Middle frontal gyrus (tissue), 1 donor: ENCODE data around the gene NCEH1.
A peak's percentile ranks its signal among the peaks of the same experiment; 100 is the strongest.
"Not testable (repeated sequence)": the region's sequence is repeated elsewhere in the genome, so short reads cannot be mapped to it uniquely, and the experiment has no call there.

Source experiments
- DNase-seq: peaks from one replicate; pipeline ENCODE4 v3.0.0-alpha.2; 2015; ENCODE audit warnings: low spot score; ENCODE audit errors: extremely low spot score

The NCEH1 gene, protein sequence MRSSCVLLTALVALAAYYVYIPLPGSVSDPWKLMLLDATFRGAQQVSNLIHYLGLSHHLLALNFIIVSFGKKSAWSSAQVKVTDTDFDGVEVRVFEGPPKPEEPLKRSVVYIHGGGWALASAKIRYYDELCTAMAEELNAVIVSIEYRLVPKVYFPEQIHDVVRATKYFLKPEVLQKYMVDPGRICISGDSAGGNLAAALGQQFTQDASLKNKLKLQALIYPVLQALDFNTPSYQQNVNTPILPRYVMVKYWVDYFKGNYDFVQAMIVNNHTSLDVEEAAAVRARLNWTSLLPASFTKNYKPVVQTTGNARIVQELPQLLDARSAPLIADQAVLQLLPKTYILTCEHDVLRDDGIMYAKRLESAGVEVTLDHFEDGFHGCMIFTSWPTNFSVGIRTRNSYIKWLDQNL

DNA sequence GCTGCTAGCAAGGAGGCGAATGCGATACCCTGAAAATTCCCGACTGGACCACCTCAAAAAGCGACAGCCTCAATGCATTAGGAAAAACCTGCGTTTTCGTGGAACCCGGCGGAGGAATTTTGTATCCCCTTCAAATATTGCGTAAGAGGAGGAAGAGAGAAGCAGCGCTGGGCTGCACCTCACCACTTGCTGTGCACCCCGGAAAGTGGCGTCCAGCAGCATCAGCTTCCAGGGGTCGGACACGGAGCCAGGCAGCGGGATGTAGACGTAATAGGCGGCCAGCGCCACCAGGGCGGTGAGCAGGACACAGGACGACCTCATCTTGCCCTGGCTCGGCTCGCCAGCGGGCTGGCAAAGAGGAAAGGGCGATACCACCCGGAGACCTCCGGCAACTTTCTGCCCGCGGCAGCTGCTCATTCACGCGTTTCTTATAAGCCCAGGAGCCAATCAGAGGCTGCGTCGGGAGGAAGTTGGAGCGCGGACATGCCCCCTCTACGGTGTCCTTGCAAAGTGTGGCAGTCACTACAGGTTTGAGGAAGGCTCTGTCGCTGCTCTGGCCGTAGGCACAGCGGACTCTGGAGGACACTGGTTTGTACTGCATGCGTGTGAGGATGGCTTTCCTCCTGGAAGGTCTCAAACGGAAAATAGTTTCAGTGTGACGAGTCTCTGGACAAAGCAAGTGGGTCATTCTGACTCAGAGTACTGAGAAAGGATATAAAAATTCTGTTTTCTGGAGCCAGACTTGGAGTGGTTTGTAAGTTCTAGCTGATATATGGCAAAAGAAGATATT is at the start of gene NCEH1:
TSS of gene NCEH1 (minus strand) at position 404 of the 790 bp plus-strand sequence. CDS start at position 321, 83 bp downstream.
- peak; percentile 84 for DNase-seq

DNA sequence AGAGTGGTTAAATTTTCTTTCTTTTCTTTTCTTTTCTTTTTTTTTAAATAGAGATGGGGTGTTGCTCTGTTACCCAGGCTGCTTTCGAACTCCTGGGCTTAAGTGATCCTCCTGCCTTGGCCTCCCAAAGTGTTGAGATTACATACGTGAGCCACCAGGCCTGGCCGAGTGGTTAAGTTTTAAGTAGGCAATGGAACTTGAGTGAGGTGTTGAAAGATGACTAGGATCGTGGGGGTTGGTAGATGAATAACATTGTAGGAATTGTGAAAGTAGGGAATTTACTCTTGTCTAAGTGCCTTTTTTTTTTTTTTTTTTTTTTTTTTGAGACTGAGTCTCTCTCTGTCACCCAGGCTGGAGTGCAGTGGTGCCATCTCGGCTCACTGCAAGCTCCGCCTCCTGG is 49.5 kb upstream of the NCEH1 start:
- not testable (repeated sequence) for DNase-seq

DNA sequence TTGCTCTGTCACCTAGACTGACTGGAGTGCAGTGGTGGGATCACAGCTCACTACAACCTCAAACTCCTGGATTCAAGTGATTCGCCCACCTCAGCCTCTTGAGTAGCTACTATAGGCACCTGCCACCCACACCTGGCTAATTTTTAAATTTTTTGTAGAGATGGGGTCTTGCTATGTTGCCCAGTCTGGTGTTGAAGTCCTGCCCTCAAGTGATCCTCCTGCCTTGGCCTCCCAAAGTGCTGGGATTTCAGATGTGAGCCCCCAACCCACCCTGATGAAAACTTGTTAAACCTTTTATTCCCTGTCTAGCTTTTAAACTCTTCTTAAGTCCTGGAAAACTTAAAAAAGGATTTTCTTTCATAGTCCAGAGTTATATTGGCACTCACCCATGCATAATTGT is 42.3 kb upstream of the NCEH1 start:
- DNase-seq, result no peak

DNA sequence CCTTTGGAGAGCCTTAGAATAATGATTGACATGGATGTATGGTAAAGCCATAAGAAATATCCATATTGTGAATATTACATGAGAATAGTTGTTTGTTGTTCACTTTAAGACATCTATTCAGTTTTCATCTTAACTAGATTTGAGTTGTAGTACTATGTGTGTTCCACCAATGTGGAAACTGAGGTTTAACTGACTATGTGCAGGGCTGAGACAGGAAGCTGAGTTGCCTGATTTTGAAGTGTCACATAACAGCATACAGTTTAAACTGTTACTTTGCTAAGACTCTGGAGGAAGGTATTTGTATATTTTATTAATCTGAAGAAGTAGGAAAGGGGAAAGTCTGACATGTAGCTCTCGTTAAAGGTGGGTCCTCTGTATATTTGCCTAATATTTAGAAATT is 41.8 kb upstream of the NCEH1 start:
- no peak for DNase-seq

DNA sequence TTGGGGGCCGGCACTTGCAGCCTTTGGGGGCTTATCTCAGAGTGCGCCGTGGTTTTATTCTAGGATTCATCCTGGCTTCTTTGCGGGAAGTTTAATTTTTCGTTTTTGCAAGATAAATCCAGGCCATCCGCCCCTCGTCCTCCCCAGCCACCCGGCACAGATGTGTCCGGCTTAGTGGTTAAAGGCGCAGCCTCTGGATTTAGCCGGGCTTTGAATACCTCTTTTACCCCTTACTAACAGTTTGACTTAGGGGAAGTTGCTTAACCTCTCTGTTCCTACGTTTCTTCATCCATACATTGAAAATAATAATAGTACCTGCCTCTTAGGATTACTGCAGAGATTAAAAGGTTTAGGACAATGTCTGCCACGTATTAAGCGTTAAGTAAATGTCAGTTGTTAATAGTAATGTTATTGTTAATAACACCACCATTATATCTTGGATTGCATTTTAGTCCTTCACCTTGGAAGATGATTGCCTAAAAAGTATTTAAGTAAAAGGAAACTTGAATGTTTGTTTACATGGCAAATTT is 40.4 kb upstream of the NCEH1 start:
- no peak for DNase-seq

DNA sequence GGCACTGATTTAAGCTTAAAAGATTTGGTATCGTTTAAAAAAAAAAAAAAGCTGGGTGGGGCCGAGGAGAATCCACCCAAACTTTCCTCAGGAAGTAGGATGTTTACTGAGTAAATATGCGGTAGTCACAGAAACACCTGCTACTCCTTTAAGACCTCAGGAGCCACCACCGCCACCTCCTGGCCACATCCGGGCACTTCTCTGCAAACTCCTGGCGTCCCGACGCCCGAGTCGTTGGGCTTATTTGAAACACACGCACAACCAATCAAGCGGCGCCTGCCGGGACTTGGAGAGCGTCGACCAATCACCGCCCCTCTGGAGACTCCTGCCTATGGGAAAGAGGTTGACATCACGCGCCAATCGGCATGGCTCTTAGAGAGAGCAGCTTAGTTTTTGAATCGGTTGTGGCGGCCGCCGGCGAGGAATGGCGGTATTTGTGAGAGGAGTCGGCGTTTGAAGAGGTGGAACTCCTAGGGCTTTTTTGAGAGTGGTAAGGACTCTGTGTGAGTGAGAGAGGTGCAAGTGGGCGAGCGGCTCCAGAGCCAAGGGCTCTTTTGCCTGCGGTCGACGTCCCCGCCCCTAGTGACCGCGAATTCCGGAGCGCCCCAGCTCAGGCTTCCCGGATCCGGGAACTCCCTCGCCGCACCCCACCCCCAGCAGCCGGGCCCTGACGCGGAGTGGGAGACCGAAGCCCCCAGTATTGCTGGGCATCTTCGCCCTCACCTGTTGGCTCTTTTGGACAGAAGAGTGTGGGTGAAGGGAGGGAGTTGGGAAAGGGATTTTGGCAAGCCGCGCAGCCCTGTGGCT is 39.7 kb upstream of the NCEH1 start, which contains the start of gene ECT2:
TSS of gene ECT2 (plus strand) at position 359 of the 807 bp plus-strand sequence. CDS start 3,805 bp downstream, outside the sequence.
- DNase-seq, result peak; percentile 99

DNA sequence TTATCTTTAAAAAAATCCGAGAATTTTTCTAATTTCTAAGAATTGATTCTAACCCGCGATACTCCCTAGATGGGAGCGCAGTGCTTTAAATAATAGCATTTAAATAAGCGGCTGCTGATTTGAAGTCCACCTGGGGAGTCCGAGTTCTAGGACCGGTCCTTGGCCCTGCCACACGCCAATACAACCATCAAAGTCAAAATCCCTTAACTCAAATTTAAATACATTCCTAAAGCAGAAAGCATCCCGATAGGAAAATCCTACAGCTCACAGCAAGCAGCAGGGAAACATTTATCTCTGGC is 39.2 kb upstream of the NCEH1 start:
- DNase-seq, result no peak

DNA sequence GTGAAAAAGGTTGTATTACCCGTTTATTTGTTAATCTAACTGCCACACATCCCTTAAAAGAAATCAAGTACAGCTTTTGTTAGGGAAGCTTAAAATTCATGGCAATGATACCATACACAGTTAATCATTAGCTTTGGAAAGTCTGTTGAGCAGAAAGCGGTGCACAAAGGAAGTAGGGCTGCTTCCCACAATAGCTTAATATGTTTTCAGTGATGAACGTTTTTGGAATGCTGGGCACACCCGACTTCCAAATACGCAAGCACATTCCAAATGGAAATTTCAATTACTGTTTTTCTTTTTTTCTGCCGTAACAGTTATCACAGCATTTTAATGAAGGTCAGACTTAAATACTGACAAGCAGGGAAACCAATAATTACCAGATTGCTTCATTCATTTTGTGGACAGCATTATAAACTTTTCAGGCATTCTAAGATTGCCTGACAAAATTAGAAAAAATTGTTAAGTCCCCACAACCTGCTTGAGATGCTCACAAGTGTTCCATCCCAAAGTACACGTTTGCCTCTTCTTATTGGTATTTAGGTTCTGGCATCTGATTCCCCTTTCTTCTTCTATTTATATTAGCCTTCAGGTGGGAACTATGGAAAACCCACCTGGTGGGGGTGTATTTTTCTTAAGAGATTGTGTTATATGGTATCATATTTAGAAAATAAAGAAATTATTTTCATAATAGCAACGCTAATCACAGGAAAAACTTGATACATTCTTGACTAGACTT is 38.5 kb upstream of the NCEH1 start:
- peak; percentile 4 for DNase-seq

DNA sequence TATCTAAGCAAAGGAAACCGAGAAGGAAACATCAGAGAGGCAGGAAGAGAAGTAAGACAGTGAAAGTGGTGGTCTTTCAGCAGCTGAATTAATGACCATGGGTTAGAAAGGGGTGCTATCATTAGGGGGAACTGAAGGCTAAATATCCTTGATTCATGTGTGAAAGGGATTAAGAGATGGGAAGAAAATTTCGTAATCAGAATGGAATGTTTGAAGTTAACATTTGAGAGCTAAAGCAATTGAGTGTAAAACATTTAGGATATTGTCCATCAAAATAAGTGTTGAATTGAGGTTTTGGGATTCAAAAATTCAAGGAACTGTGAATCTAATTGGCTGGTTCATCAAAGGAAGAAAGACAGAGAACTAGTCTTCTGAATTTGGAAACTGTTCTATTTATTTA is 35.6 kb upstream of the NCEH1 start:
- no peak for DNase-seq

DNA sequence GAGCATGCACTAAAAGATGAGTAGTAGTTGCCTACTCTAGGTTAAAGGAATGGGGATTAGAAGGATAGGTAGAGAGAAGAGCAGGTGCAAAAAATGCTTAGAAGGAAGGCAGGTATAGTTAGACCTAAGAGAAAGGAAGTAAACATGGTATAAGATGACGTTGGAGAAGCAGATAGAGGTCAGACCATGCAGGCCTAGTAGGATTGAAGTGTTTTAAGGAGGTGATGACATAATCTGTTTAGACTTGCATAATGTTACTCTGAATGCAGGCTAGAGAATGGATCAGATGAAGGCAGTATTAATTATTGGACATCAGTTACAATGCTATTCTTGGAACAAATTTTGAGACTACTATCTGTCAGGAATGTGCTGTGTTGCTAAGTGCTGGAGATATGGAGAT is 28.6 kb upstream of the NCEH1 start:
- no peak for DNase-seq

DNA sequence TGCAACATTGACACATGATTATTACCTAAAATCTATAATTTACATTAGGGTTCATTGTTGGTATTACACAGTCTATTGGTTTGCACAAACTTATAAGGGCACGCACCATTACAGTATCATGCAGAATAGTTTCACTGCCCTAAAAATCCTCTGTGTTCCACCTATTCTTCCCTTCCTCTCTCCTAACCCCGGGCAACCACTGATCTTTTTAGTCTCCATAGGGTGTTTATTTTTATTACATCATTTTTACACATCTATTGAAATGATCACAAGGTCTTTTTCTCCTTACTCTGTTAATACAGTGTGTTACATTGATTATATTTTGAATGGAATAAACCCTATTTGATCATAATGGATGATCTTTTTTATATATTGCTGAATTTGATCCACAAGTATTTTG is 24.1 kb upstream of the NCEH1 start:
- no peak for DNase-seq

DNA sequence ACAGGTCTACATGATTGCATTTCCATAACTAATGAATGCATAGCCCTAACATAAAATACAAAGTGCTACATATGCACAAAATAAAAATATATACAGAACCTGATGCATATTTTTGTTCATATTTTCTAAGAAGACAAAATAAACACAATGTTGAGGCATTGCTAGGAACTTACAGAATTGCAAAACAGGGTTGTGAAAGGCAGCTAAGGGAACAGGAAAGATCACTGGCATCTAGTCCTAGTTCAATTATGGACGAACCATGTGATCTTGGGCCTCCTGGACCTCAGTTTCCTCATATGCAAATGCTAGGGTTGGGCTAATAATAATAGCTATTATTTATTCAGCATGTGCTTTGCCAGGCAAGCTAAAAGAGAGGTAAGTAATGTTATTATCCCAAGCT is 15.5 kb upstream of the NCEH1 start:
- no peak for DNase-seq

DNA sequence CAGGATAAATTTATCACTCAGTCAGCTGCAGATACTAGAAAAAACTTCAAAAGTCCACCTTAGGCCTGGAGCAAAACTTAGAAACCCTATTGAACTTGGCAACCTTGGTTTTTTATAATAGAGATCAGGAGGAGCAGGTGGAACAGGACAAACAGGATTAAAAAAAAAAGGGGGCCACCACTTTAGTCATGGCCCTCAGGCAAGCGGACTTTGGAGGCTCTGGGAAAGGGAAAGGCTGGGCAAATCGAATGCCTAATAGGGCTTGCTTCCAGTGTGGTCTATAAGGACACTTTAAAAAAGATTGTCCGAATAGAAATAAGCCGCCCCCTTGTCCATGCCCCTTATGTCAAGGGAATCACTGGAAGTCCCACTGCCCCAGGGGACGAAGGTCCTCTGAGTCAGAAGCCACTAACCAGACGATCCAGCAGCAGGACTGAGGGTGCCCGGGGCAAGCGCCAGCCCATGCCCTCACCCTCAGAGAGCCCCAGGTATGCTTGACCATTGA is 11.7 kb upstream of the NCEH1 start:
- not testable (repeated sequence) for DNase-seq

DNA sequence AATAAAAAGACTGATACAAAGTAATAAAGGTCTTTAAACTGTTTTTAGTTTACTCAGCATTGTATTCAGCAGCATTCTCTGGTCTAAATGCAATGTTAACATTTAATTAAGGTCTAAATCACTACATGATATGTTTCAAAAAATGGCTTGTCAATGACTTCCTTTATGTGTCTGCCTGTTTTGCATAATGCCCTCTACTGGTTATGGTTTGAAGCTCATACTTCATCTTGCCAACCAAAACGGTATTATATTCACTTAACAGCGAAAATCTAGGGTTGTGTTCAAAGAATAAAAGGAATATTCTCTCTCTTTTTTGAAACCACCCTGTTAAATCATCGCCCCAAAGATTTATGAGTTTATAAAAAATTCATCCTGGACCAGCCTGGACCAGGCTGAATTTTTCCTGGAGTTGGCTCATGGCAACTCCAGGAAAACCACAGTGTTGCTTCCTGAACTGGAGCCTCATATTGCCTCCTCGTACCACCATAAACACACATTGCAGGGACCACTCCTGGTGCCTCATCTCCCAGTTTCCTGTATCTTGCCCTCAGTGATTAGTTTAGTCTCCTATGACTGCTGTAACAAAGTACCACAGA is 6.7 kb upstream of the NCEH1 start:
- no peak for DNase-seq

DNA sequence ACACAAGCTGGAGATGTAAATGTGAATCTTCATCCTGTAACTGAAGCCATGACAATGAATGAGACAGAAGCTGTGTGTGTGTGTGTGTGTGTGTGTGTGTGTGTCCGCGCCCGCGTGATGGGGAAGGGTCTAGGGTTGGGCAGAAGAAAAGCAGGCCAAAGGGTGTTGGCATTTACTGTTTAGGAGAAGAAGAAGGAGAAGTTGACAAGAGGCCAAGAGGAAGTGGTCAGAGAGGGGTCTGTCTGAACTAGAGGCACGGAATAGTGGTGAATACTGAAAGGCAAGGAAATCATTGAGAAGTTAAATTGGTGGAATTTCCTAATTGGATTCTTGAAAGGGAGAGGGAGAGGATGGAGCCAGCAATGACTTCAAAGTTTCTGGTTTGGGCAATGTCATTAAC is 5.6 kb upstream of the NCEH1 start:
- no peak for DNase-seq

DNA sequence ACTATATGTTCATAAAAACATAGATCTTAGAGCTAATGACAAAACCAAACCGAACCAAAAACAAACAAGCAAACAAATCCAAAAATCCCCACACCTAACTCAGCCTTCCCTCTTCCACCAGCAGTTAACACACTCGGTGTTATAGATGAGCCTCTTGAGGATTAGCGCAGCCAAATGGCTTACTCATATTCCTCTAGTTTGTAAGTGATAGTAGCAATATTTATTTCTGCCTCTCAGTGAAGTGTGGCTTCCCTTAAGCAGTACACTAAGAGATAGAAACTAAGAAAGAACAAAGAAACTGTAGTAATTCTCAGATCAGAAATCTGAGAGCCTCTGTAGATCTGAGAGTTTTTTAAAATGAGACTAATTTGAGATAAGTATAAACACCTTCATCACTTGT is 2.4 kb upstream of the NCEH1 start:
- DNase-seq, result no peak

DNA sequence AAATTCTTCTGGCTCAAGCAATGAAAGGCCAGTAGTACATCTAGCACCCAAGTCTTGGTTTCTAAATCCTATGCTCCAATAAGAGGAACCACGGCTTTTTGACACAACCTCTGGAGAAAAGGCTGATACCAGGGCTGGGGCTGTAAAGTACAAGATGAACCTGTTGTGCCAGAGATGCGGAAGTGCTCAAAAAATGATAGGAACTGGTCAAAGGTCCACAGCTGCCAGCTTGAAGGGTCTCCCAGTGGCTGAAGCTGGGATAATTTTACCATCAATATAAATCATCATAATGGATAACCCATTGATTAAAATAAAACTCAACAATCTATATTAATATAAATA is 558 bp upstream of the NCEH1 start:
- no peak for DNase-seq

DNA sequence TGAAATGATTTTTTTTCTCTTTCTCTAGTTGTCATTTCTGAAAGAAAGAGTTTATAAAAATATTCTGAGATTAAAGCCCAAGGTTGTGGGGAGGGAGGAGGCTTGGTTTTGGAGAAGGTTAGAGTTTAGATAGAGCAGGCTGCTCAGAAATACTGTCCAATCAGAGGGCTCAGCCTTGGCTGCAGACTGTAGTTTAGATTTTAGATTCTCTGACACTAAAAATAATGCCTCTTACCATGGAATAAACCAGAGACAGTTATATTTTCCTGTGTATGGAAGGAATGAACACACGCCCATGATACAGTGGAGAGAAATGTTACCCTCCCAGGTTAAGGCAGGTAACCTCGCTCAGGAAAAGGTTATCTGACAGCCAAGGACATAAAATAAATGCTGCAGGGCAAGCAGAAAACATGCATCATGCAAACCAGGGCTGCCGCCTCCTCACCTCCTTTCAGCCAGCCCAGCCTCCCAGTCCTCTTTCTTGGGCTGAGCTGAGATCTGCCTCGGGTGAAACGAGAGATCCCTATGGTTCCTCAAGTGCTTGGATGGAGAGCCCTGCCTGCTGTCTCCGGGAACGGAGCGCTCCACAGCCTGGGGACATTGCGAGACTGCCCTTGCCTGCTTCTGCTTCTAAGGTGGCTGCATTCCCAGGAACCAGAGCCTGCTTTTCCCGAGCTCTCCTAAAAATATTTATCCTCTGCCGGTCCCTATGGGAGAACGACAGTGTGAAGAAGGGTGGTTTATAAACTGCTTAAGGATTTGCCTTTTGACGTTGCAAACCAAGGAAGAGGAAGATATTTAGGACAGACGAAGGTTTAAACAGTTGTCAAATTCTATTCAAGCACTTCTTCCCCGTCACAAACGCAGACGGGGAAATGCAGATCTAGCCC is 848 bp downstream of the NCEH1 start:
- peak; percentile 3 for DNase-seq
